C4-2B (cell line): ENCODE results near the gene ACP2.

ENCODE experiments used
- CTCF ChIP-seq: fragments of 450-650 bp; conservative IDR thresholded peaks from 2 replicates; pipeline ENCODE4 v1.5.1; 2017; ENCODE audit warnings: mild to moderate bottlenecking
- ZFX ChIP-seq: fragments of 450-650 bp; IDR thresholded peaks from 2 replicates; pipeline ENCODE4 v1.6.1; 2017

- TF ChIP-seq CTCF (no peak), ZFX (no peak)
These were observed 8.8 kb downstream of the ACP2 start for GRCh38 chr11:47239852-47240251.
